Activated CD4-positive, alpha-beta memory T cell treated with anti-CD3 and anti-CD28 coated beads, Interleukin-2, amount 10 ng/mL, durations not matched to agents 7 days and 5 days (primary cell): ENCODE measurements around the gene NAA50. TPM values are rescaled to one million over a fixed set of nuclear protein-coding genes. Genes with fewer than 3 reads are reported as not detected.

ENCODE experiments used
- CTCF ChIA-PET: fragments of 350-600 bp; sonication (Branson Sonifier 250); formaldehyde crosslinking; loops from one replicate; lab custom pipeline; 2021; ENCODE audit warnings: antibody characterized with exemption, inconsistent platforms; lab: Charles Lee
- POLR2A ChIA-PET: fragments of 350-600 bp; sonication (Branson Sonifier 250); formaldehyde crosslinking; loops from one replicate; lab custom pipeline; 2021; ENCODE audit warnings: antibody characterized with exemption; lab: Charles Lee
- DNase-seq: peaks from one replicate; pipeline ENCODE4 v3.0.0-alpha.2; 2020
- H3K27ac Mint-ChIP-seq: one replicate; pipeline ENCODE4 v1.8.0; 2021; ENCODE audit warnings: mild to moderate bottlenecking, mixed read lengths
- H3K27me3 Mint-ChIP-seq: one replicate; pipeline ENCODE4 v1.8.0; 2021; ENCODE audit warnings: mixed read lengths
- H3K36me3 Mint-ChIP-seq: one replicate; pipeline ENCODE4 v1.8.0; 2021; ENCODE audit warnings: low read depth, mixed read lengths
- H3K4me1 Mint-ChIP-seq: one replicate; pipeline ENCODE4 v1.8.0; 2021; ENCODE audit warnings: mixed read lengths
- H3K4me3 Mint-ChIP-seq: one replicate; pipeline ENCODE4 v1.8.0; 2021; ENCODE audit warnings: mild to moderate bottlenecking, mixed read lengths
- H3K9me3 Mint-ChIP-seq: one replicate; pipeline ENCODE4 v1.8.0; 2021; ENCODE audit warnings: mixed read lengths
- total RNA-seq, 2 experiments: library from RNA; stranded (reverse); gene quantifications; one replicate each; pipeline ENCODE4 v1.2.3, GENCODE V29; 2021

Gene NAA50
- total RNA-seq: 100 to 1,000 TPM; 104 to 106 TPM

DNA sequence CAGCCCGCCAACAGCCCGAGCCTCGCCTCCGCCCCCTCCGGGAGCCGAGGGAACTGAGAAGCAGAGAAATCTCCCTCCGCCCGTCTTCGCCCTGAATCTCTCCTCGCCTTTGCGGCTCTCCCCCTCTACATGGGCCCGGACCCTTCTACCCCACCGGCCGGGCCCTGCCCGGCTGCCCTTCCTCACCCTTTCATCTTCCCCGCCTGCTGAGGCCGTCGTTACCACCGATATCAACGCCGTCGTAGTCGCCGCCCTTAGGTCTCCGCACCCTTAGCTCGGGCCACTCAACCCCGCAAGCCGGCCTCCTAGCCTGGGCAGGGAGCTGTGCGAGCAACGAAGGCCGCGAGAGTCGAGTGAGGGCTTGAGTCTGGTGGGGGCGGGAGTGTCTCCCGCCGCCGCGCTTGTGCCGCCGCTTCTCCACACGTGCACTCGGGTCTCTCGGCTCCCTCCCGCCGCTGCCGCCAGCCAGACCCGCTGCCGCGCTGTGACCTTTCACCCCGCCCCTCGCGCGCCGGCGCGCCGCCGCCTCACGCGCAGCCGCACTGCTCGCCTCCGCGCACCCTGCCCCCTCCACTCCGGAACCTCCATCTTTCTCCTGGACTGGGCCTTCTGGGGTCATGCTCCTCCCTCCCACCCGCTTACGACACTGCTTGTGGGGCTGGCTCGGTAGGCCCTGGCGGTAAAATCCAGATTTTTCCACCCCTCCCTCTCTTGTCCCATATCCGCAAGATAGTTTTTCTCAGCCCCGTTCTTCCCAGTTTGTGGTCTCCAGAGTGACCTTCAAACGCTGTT, at the start of gene NAA50:
Gene NAA50, minus strand, starts transcription at position 494 of the 792 bp plus-strand sequence. Its CDS starts 300 bp downstream, at position 194.
- Mint-ChIP-seq H3K27ac (peak within 1 kb of the TSS; percentile 100), H3K4me1 (peaks cover 54% of the 10 kb centered on the region), H3K9me3 (no peaks in the 10 kb centered on the region), H3K4me3 (peak within 1 kb of the TSS; percentile 98), H3K36me3 (peaks cover 21% of the 10 kb centered on the region), H3K27me3 (no peaks in the 10 kb centered on the region)
- ChIA-PET POLR2A (interaction anchor here (0.7 to 4.1 kb wide), 16 partner anchors 8 to 562 kb away, joined by 3 to 58 read pairs (median 4); partner anchors contain the start of genes CCDC191, QTRT2, SPICE1 and USF3), CTCF (interaction anchor here (1.0 to 3.2 kb wide), 22 partner anchors 11 to 384 kb away, joined by 3 to 65 read pairs (median 4); partner anchors contain the start of genes GRAMD1C, SPICE1 and USF3)
- peak; percentile 95 for DNase-seq

DNA sequence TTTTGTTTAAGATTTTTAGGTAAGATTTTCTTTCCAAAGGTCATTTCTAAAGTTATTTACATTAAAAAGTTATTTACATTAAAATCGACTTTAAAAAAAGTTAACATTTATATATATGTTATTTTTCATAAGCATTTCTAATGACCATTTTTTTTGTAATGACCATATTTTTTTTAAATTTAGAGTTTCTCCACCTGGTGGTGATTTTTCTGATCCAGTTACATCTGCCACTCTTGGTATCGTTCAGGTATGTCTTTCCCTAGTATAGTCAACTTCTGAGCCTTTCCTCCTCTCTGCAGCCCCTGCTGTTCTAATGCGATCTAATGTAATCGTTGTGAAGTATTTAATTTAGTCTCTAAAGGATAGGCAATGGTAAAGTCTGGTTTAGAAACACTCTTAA, 49.6 kb upstream of the NAA50 start:
- Mint-ChIP-seq H3K9me3 (no peaks in the 10 kb centered on the region), H3K36me3 (peaks cover 20% of the 10 kb centered on the region), H3K4me1 (no peaks in the 10 kb centered on the region), H3K4me3 (no peak overlapping the region), H3K27ac (no peak overlapping the region), H3K27me3 (no peaks in the 10 kb centered on the region)
- ChIA-PET POLR2A (interaction anchor here (0.6 kb wide), 1 partner anchor 72 kb away, joined by 3 read pairs; no protein-coding TSS in a partner anchor), CTCF (no interaction called here)
- no peak for DNase-seq

DNA sequence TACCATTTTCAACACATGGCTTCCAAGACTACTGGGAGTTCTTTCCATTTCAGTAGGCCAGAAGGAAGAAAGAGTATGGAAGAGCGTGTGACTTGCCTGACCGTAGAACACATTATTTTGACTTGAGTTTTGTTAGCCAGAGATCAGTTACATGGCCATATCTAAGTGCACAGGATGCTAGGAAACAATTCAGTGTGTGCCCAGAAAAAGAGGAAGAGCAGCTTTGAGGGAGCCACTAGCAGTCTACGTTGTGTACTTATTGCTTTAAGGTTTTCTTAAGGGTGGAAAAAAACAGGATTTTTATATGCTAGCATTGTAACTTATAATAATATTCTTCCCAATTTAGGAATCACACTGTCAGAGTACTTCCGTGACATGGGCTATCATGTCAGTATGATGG, 48.5 kb upstream of the NAA50 start:
- no peak overlapping the region for H3K4me3 Mint-ChIP-seq
- H3K27ac Mint-ChIP-seq: no peak overlapping the region
- CTCF ChIA-PET: no interaction called here
- peaks cover 16% of the 10 kb centered on the region for H3K36me3 Mint-ChIP-seq
- H3K9me3 Mint-ChIP-seq: no peaks in the 10 kb centered on the region
- H3K27me3 Mint-ChIP-seq: no peaks in the 10 kb centered on the region
- no peak for DNase-seq
- H3K4me1 Mint-ChIP-seq: no peaks in the 10 kb centered on the region
- POLR2A ChIA-PET: no interaction called here

DNA sequence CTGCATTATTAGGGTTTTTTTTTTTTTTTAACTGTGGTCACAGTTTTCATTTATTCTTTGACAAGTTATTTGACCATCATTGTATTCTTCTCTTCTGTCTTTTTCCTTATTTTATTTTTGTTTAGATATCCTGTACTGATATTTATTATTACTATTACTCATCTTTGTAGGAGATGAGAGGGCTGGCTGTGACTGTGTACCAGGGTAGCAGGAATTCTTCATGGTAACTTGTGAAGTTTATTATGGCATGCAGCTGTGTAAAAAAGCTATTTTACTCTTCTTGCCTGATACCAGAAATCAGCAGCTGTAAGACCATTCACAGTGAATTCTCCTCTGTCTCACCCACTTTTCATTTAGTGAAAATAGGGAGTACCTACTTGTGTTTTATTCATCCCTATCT, 45.3 kb upstream of the NAA50 start:
- H3K27me3 Mint-ChIP-seq: no peaks in the 10 kb centered on the region
- ChIA-PET CTCF (no interaction called here), POLR2A (no interaction called here)
- H3K4me3 Mint-ChIP-seq: no peak overlapping the region
- no peak overlapping the region for H3K27ac Mint-ChIP-seq
- H3K9me3 Mint-ChIP-seq: no peaks in the 10 kb centered on the region
- H3K4me1 Mint-ChIP-seq: no peaks in the 10 kb centered on the region
- H3K36me3 Mint-ChIP-seq: peaks cover 9% of the 10 kb centered on the region
- no peak for DNase-seq

DNA sequence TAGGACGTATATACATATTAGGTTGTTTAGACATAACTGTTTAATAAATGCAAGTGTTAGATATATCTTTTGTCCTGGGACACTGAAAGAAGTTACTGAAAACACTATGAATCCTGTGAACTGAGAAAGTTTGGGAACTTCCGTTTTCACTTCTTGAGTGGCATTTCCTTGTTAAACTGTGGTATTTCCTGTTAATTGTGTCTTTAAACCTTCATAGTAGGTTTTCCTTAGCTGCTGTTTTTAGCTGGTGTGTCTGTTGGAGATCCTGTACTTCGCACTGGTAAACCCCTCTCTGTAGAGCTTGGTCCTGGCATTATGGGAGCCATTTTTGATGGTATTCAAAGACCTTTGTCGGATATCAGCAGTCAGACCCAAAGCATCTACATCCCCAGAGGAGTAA, 37.9 kb upstream of the NAA50 start:
- Mint-ChIP-seq H3K36me3 (peaks cover 6% of the 10 kb centered on the region), H3K4me3 (no peak overlapping the region), H3K27me3 (no peaks in the 10 kb centered on the region), H3K4me1 (peaks cover 4% of the 10 kb centered on the region), H3K27ac (no peak overlapping the region), H3K9me3 (no peaks in the 10 kb centered on the region)
- CTCF ChIA-PET: no interaction called here
- no peak for DNase-seq
- POLR2A ChIA-PET: interaction anchor here (1.1 kb wide), 1 partner anchor 37 kb away, joined by 3 read pairs; the partner anchor contains the start of gene ATP6V1A

DNA sequence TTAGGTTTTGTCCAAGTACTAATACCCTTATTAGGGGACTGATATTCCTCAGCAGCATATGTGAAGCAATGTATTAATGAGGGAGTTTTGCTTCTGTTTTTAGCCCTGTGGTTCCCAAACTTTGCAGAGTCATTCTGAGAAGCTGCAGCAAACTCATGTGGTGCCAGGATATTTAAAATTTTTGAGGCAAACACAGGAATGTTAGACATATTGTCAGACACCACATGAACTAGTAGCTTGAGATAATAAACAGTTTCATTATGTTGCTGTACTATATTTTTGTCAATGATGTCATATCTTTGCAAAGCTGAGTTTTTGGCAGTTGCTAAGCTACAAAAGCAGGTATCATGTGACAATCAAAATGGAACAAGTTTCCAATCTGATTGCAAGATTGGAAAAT, 37.4 kb upstream of the NAA50 start:
- Mint-ChIP-seq H3K9me3 (no peaks in the 10 kb centered on the region), H3K4me3 (no peak overlapping the region), H3K27me3 (no peaks in the 10 kb centered on the region), H3K4me1 (peaks cover 4% of the 10 kb centered on the region), H3K27ac (no peak overlapping the region), H3K36me3 (peaks cover 6% of the 10 kb centered on the region)
- DNase-seq: no peak
- ChIA-PET CTCF (no interaction called here), POLR2A (interaction anchor here (1.1 kb wide), 1 partner anchor 37 kb away, joined by 3 read pairs; the partner anchor contains the start of gene ATP6V1A)

DNA sequence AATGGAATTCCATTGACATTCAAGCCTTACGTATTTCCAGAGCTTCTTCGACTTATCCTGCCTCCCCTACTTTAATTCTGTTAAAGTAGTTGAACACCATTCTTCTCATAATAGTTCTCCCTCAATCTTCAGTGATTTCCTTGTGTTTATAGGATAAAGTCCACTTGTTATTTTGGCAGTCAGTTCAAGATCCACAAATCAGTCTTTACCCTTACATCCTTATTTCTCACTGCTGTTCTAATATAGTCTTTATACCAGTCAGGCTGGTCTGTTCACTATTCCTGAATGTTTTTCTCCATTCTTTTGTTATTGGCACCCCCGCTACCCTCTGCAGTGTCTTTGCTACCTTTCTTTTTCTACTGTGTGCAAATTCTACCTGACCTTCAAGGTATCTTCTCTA, 30.5 kb upstream of the NAA50 start:
- CTCF ChIA-PET: no interaction called here
- Mint-ChIP-seq H3K9me3 (no peaks in the 10 kb centered on the region), H3K36me3 (no peaks in the 10 kb centered on the region), H3K27ac (no peak overlapping the region), H3K27me3 (no peaks in the 10 kb centered on the region), H3K4me3 (no peak overlapping the region), H3K4me1 (peaks cover 9% of the 10 kb centered on the region)
- POLR2A ChIA-PET: interaction anchor here (0.6 kb wide), 1 partner anchor 58 kb away, joined by 3 read pairs; no protein-coding TSS in a partner anchor
- no peak for DNase-seq

DNA sequence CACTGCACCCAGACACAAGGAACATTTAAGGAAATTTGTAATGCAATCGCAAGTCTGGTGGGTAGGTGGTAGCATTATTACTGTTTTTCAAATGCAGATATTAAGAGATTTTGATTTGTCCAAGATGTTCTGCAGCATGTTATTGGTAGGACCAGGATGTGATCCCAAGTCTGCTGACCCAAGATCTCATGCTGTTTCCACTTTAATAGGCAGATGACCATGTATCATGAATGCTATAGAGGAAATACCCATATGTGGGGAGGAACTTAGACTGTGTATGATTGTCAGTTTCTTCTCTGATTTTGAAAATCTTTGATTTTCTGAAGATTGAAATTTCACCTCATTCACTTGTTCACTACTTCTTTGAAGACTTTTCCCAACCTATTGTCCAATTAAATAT, 29.5 kb upstream of the NAA50 start:
- no peak overlapping the region for H3K4me3 Mint-ChIP-seq
- H3K4me1 Mint-ChIP-seq: peaks cover 9% of the 10 kb centered on the region
- no peaks in the 10 kb centered on the region for H3K9me3 Mint-ChIP-seq
- H3K27ac Mint-ChIP-seq: no peak overlapping the region
- POLR2A ChIA-PET: no interaction called here
- CTCF ChIA-PET: no interaction called here
- H3K36me3 Mint-ChIP-seq: no peaks in the 10 kb centered on the region
- H3K27me3 Mint-ChIP-seq: no peaks in the 10 kb centered on the region
- no peak for DNase-seq

DNA sequence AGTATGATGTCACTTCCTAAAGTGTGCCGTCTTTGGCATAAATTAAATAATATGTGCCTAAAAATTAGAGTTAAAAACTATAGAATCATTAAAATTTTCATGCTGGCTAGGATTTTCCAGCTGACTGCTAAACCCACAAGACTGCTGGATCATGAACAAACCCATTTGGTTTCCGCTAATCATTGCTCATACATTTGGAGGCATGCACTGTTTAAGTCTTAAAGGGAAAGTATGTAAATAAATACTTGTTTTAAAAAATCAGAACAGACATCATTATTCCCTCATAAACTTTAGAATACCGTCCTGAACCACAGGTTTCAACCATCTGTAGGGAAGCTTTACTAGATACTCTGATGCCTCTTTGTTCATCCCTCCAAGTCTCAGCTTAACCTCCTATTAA, 27.3 kb upstream of the NAA50 start:
- Mint-ChIP-seq H3K4me3 (no peak overlapping the region), H3K9me3 (no peaks in the 10 kb centered on the region), H3K27me3 (no peaks in the 10 kb centered on the region), H3K27ac (no peak overlapping the region), H3K4me1 (peaks cover 15% of the 10 kb centered on the region), H3K36me3 (no peaks in the 10 kb centered on the region)
- POLR2A ChIA-PET: no interaction called here
- no peak for DNase-seq
- CTCF ChIA-PET: interaction anchor here (0.9 kb wide), 1 partner anchor 9 kb away, joined by 3 read pairs; no protein-coding TSS in a partner anchor

DNA sequence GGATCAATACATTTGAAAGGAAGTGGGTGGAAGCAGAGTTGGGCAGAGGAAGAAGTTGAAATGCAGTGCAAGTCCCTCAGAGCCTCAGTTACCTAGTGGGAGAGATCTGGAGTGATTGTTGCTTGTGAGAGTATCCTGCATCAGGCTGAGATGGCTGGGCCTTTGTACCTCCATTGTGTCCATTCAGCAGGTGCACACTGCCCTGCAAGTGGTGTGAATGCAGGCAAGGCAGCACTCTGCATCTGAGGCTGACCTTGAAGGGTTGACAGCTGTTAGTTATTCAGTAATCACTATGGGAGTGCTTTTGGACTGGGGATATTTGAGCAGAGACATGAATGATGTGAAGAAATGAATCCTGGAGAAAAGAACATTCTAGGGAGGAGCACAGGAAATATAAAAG, 25.9 kb upstream of the NAA50 start:
- Mint-ChIP-seq H3K4me1 (peaks cover 15% of the 10 kb centered on the region), H3K27ac (no peak overlapping the region), H3K4me3 (no peak overlapping the region), H3K27me3 (no peaks in the 10 kb centered on the region), H3K36me3 (no peaks in the 10 kb centered on the region), H3K9me3 (no peaks in the 10 kb centered on the region)
- CTCF ChIA-PET: no interaction called here
- POLR2A ChIA-PET: no interaction called here
- DNase-seq: no peak

DNA sequence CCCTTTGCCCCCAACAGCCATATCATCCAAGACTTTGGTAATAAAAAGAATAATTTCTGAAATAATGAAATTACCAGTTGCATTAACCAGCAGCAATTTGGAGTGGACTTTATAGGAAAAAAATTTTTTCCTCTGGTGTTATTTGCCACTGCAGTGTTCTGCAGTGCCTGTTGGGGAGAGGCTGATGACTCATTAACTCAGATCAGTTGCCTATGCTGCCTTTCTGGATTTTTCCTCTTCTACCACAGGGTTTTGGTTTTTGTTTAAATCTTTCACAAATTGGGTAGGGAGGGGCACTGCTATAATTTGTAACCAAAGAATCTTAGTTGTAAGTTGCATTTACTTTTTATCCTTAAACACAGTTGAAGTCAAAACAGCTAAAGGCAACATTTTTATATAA, 23.5 kb upstream of the NAA50 start:
- no peaks in the 10 kb centered on the region for H3K27me3 Mint-ChIP-seq
- H3K4me3 Mint-ChIP-seq: no peak overlapping the region
- no peaks in the 10 kb centered on the region for H3K9me3 Mint-ChIP-seq
- DNase-seq: no peak
- no peaks in the 10 kb centered on the region for H3K36me3 Mint-ChIP-seq
- H3K4me1 Mint-ChIP-seq: peaks cover 15% of the 10 kb centered on the region
- H3K27ac Mint-ChIP-seq: no peak overlapping the region
- ChIA-PET POLR2A (no interaction called here), CTCF (no interaction called here)

DNA sequence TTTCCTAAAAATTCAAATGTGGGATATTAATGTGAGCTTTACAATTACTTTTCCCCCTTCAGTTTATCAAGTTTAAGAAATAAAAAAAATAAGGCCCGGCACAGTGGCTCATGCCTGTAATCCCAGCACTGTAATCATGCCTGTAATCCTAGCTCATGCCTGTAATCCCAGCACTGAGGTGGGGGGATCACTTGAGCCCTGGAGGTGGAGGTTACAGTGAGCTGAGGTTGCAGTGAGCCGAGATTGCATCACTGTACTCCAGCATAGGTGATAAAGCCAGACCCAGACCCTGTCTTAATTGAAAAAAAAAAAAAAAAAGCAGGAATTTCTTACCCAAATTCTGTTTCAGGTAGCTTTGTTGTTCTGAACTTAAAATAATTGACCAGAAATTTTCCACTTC, 18.6 kb upstream of the NAA50 start:
- Mint-ChIP-seq H3K4me1 (peaks cover 5% of the 10 kb centered on the region), H3K36me3 (no peaks in the 10 kb centered on the region), H3K27ac (no peak overlapping the region), H3K9me3 (no peaks in the 10 kb centered on the region), H3K4me3 (no peak overlapping the region), H3K27me3 (no peaks in the 10 kb centered on the region)
- CTCF ChIA-PET: interaction anchor here (0.8 to 1.3 kb wide), 4 partner anchors 9 to 501 kb away, joined by 3 to 4 read pairs (median 3); partner anchors contain the start of gene GRAMD1C
- no peak for DNase-seq
- POLR2A ChIA-PET: no interaction called here

DNA sequence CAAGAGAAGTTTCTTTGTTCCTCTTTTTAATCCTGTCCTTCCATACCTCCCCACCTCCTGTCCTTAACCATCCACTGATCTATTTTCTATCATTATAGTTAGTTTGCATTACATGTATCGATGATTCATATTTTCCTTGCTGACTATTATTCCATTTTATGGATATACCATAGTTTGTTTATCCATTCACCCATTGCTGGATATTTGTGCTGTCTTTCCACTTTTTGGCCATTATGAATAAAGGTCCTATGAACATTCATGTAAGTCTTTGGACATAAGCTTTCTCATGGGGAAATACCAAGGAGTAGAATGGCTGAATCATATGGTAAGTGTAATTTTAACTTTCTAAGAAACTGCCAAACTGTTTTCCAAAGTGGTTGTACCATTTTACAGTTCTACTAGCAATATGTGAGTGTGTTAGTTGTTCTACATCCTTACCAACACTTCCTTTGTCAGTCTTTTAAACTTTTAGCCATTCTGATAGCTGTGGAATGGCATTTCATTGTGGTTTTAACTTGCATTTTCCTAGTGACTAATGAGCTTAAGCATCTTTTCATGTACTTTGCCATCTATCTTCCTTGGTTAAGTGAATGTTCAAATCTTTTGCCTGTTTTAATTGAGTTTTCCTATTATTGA, 12.5 kb upstream of the NAA50 start:
- no peak overlapping the region for H3K4me3 Mint-ChIP-seq
- no peaks in the 10 kb centered on the region for H3K4me1 Mint-ChIP-seq
- peaks cover 6% of the 10 kb centered on the region for H3K36me3 Mint-ChIP-seq
- H3K27ac Mint-ChIP-seq: no peak overlapping the region
- no peak for DNase-seq
- no peaks in the 10 kb centered on the region for H3K27me3 Mint-ChIP-seq
- CTCF ChIA-PET: interaction anchor here (1.0 kb wide), 1 partner anchor 22 kb away, joined by 3 read pairs; no protein-coding TSS in a partner anchor
- POLR2A ChIA-PET: no interaction called here
- H3K9me3 Mint-ChIP-seq: peaks cover 2% of the 10 kb centered on the region
